Measurements from ENCODE around the gene RAB2B. TPM values are rescaled to one million over a fixed set of nuclear protein-coding genes. Genes with fewer than 3 reads are reported as not detected.

RAB2B gene
- total RNA-seq, 2 donors from 2014 or later, result 41.2 to 42.9 TPM

DNA sequence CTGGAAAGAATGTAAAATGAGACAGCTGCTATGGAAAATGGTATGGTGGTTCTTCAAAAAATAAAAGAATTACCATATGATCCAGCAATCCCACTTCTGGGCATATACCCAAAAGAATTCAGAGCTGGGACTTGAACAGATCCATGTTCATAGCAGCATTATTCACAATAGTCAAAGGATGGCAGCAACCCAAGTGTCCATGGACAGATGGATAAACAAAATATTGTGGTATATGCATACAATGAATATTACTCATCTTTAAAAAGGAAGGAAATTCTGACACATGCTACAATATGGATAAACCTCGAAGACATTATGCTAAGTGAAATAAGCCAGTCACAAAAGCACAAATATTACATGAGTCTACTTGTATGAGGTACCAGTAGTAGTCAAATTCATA, 9.1 kb downstream of the RAB2B start:
- H3K36me3 ChIP-seq (ENCODE audit: control insufficient read depth, insufficient read depth, low read length), result peaks cover 69% of the 10 kb centered on the region
- Mint-ChIP-seq H3K36me3 (ENCODE audit: low read depth) (peaks cover 54% of the 10 kb centered on the region), H3K4me1 (no peaks in the 10 kb centered on the region), H3K27me3 (ENCODE audit: insufficient read depth) (no peaks in the 10 kb centered on the region), H3K9me3 (no peaks in the 10 kb centered on the region), H3K27ac (no peak overlapping the region), H3K4me3 (no peak overlapping the region)
- no peaks in the 10 kb centered on the region for H3K9me3 ChIP-seq (ENCODE audit: control insufficient read depth, low read length)
- DNase-seq, result no peak
- no peaks in the 10 kb centered on the region for H3K27me3 ChIP-seq (ENCODE audit: control insufficient read depth, insufficient read depth, low read length, poor library complexity, severe bottlenecking)
- 86 to 100% methylated on average over 1 of the region's 1 CpG for WGBS, 2 experiments (ENCODE audit: insufficient coverage in 1 of 2, insufficient read length in 1 of 2)
- H3K9ac ChIP-seq (ENCODE audit: extremely low read depth, low read length, poor library complexity, severe bottlenecking), result no peak overlapping the region
- TF ChIP-seq, protein P1, sequence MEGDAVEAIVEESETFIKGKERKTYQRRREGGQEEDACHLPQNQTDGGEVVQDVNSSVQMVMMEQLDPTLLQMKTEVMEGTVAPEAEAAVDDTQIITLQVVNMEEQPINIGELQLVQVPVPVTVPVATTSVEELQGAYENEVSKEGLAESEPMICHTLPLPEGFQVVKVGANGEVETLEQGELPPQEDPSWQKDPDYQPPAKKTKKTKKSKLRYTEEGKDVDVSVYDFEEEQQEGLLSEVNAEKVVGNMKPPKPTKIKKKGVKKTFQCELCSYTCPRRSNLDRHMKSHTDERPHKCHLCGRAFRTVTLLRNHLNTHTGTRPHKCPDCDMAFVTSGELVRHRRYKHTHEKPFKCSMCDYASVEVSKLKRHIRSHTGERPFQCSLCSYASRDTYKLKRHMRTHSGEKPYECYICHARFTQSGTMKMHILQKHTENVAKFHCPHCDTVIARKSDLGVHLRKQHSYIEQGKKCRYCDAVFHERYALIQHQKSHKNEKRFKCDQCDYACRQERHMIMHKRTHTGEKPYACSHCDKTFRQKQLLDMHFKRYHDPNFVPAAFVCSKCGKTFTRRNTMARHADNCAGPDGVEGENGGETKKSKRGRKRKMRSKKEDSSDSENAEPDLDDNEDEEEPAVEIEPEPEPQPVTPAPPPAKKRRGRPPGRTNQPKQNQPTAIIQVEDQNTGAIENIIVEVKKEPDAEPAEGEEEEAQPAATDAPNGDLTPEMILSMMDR (conservative IDR thresholded peaks at IDR 0.05), result no peak
- no peaks in the 10 kb centered on the region for H3K4me1 ChIP-seq (ENCODE audit: control insufficient read depth, insufficient read depth, low read length)
- no peak overlapping the region for H3K27ac ChIP-seq (ENCODE audit: low read depth, low read length)
- no peak overlapping the region for H3K4me3 ChIP-seq (ENCODE audit: low read length)

DNA sequence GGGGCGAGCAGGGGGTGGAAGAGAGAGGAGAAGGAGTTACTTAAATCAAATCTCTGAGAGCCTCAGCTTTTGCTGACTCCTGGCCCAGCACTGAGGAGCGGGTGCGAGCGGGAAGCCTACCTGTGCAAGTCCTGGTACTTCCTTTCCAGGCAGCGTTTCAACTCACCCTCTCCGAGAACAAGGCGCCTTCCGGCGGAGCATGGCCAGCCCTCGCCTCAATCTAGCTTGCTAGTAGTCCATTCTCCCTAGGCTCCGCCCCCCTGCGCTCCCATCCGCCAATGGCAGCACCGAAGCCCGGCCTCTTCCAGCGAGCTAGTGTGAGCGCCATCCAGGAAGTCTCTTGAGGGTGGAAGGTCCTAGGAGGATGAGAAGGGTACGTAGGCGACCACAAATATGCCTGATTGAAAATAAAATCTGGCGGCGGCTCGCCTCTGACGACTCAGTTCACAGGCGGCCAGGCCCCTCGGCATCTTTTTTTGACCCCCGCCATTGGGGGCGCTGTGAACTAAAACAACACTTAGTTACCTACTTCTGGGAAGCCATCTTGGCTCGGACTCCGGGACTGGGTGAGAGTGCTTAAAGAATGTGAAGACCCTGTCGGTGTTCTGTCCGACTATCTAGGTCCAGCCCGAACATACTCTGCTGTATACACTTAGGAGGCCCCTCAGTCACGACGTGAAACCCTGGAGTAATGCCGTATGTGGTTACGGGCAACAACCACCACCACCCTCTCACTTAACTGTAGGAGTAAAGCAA, 20.7 kb downstream of the RAB2B start, which contains the start of gene CHD8:
Gene CHD8 (minus strand): TSS at position 212 of the 756 bp plus-strand sequence. CDS start 24,480 bp downstream, outside the sequence.
- peaks cover 42% of the 10 kb centered on the region for H3K36me3 Mint-ChIP-seq (ENCODE audit: low read depth)
- H3K27me3 ChIP-seq (ENCODE audit: control insufficient read depth, insufficient read depth, low read length, poor library complexity, severe bottlenecking), result no peaks in the 10 kb centered on the region
- H3K4me1 Mint-ChIP-seq, result peaks cover 11% of the 10 kb centered on the region
- peak within 1 kb of the TSS; percentile 92 for H3K27ac ChIP-seq (ENCODE audit: low read depth, low read length)
- no peaks in the 10 kb centered on the region for H3K9me3 Mint-ChIP-seq
- DNase-seq, result peak; percentile 100
- TF ChIP-seq, protein P1 (conservative IDR thresholded peaks at IDR 0.05), result peak; percentile 82
- H3K9ac ChIP-seq (ENCODE audit: extremely low read depth, low read length, poor library complexity, severe bottlenecking), result peak within 1 kb of the TSS; percentile 91
- H3K36me3 ChIP-seq (ENCODE audit: control insufficient read depth, insufficient read depth, low read length), result peaks cover 32% of the 10 kb centered on the region
- WGBS, 2 experiments (ENCODE audit: insufficient coverage in 1 of 2, insufficient read length in 1 of 2), result 2 to 4% methylated on average over 18 to 36 of the region's 36 CpGs
- H3K4me1 ChIP-seq (ENCODE audit: control insufficient read depth, insufficient read depth, low read length), result no peaks in the 10 kb centered on the region
- H3K27ac Mint-ChIP-seq, result peak within 1 kb of the TSS; percentile 100
- H3K4me3 ChIP-seq (ENCODE audit: low read length), result peak within 1 kb of the TSS; percentile 88
- H3K27me3 Mint-ChIP-seq (ENCODE audit: insufficient read depth), result no peaks in the 10 kb centered on the region
- H3K9me3 ChIP-seq (ENCODE audit: control insufficient read depth, low read length), result no peaks in the 10 kb centered on the region
- H3K4me3 Mint-ChIP-seq, result peak within 1 kb of the TSS; percentile 93

DNA sequence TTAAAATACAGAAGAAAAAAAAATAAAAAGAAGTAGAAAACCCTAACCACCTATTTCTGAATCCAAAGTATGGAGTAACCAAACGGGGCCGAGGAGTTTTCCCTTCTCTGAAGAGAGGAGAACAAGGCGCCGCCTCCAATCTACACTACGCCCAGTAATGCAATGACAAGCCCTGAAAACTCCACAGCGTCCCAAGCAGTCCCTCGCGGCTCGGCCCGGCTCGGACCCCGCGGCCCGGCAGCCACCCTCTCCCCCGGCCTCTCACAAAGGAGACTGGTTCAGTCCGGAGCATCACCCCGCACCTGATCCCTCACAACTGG, 21.2 kb downstream of the RAB2B start:
- TF ChIP-seq, protein P1 (conservative IDR thresholded peaks at IDR 0.05), result no peak
- WGBS, 2 experiments (ENCODE audit: insufficient coverage in 1 of 2, insufficient read length in 1 of 2), result 0% methylated on average over 17 of the region's 17 CpGs; no CpG with 5 or more reads in 1 of the 2 experiments
- H3K4me1 Mint-ChIP-seq, result peaks cover 11% of the 10 kb centered on the region
- H3K27me3 Mint-ChIP-seq (ENCODE audit: insufficient read depth), result no peaks in the 10 kb centered on the region
- Histone ChIP-seq H3K4me3 (ENCODE audit: low read length) (peak overlapping the region; percentile 88), H3K4me1 (ENCODE audit: control insufficient read depth, insufficient read depth, low read length) (no peaks in the 10 kb centered on the region), H3K9ac (ENCODE audit: extremely low read depth, low read length, poor library complexity, severe bottlenecking) (peak overlapping the region; percentile 91), H3K36me3 (ENCODE audit: control insufficient read depth, insufficient read depth, low read length) (peaks cover 27% of the 10 kb centered on the region), H3K9me3 (ENCODE audit: control insufficient read depth, low read length) (no peaks in the 10 kb centered on the region), H3K27me3 (ENCODE audit: control insufficient read depth, insufficient read depth, low read length, poor library complexity, severe bottlenecking) (no peaks in the 10 kb centered on the region), H3K27ac (ENCODE audit: low read depth, low read length) (peak overlapping the region; percentile 80)
- peaks cover 38% of the 10 kb centered on the region for H3K36me3 Mint-ChIP-seq (ENCODE audit: low read depth)
- peak overlapping the region; percentile 96 for H3K27ac Mint-ChIP-seq
- H3K4me3 Mint-ChIP-seq, result peak overlapping the region; percentile 93
- DNase-seq, result no peak
- H3K9me3 Mint-ChIP-seq, result no peaks in the 10 kb centered on the region
